Progenitor cell of endocrine pancreas (in vitro differentiated cells): ENCODE measurements around the gene VIPR2. TPM values are rescaled to one million over a fixed set of nuclear protein-coding genes. Genes with fewer than 3 reads are reported as not detected.
"Not testable (repeated sequence)": the region's sequence is repeated elsewhere in the genome, so short reads cannot be mapped to it uniquely, and the experiment has no call there.

Source experiments
- DNase-seq: peaks from one replicate; pipeline ENCODE4 v3.0.0; 2021; ENCODE audit warnings: low spot score; ENCODE audit not compliant: unreplicated experiment
- H3K27ac Mint-ChIP-seq: 2 replicates; pipeline ENCODE4 v1.8.0; 2021; ENCODE audit warnings: mild to moderate bottlenecking, moderate library complexity, mixed read lengths
- H3K27me3 Mint-ChIP-seq: 2 replicates; pipeline ENCODE4 v1.8.0; 2021; ENCODE audit warnings: mixed read lengths
- H3K36me3 Mint-ChIP-seq: 2 replicates; pipeline ENCODE4 v1.8.0; 2022; ENCODE audit warnings: mixed read lengths; ENCODE audit not compliant: insufficient read depth
- H3K4me1 Mint-ChIP-seq: 2 replicates; pipeline ENCODE4 v1.8.0; 2021; ENCODE audit warnings: low read depth, mixed read lengths
- H3K4me3 Mint-ChIP-seq: 2 replicates; pipeline ENCODE4 v1.8.0; 2021; ENCODE audit warnings: low read depth, mild to moderate bottlenecking, moderate library complexity, mixed read lengths
- H3K9me3 Mint-ChIP-seq: 2 replicates; pipeline ENCODE4 v1.8.0; 2021; ENCODE audit warnings: low read depth, mixed read lengths
- CTCF ChIP-seq: fragments of 200-600 bp; sonication (generic); IDR thresholded peaks from one replicate; pipeline ENCODE4 v1.5.0; 2021; ENCODE audit warnings: antibody characterized with exemption, mild to moderate bottlenecking; ENCODE audit not compliant: unreplicated experiment
- total RNA-seq: library from RNA; stranded (reverse); gene quantifications from 2 replicates; pipeline ENCODE4 v1.2.1, GENCODE V29; 2021

VIPR2 gene
- total RNA-seq, 1 donor from 2014 or later = 0.36 TPM

- no peaks in the 10 kb centered on the region for H3K9me3 Mint-ChIP-seq
- no peak for DNase-seq
- no peak overlapping the region for H3K4me3 Mint-ChIP-seq
- peaks cover 3% of the 10 kb centered on the region for H3K4me1 Mint-ChIP-seq
- H3K27me3 Mint-ChIP-seq = peaks cover 71% of the 10 kb centered on the region
- no peak for TF ChIP-seq CTCF
- no peak overlapping the region for H3K27ac Mint-ChIP-seq
- no peaks in the 10 kb centered on the region for H3K36me3 Mint-ChIP-seq
Observed at GRCh38 chr7:159138508-159138907, 6.2 kb downstream of the VIPR2 start.

GRCh38 chr7:159137906-159138305, 6.8 kb downstream of the VIPR2 start:
- H3K9me3 Mint-ChIP-seq = no peaks in the 10 kb centered on the region

GRCh38 chr7:159136846-159137245, 7.8 kb downstream of the VIPR2 start:
- H3K36me3 Mint-ChIP-seq = no peaks in the 10 kb centered on the region
- peaks cover 57% of the 10 kb centered on the region for H3K27me3 Mint-ChIP-seq
- no peak for TF ChIP-seq CTCF
- no peaks in the 10 kb centered on the region for H3K9me3 Mint-ChIP-seq
- H3K4me1 Mint-ChIP-seq = peaks cover under 1% of the 10 kb centered on the region
- DNase-seq = no peak
- no peak overlapping the region for H3K27ac Mint-ChIP-seq
- no peak overlapping the region for H3K4me3 Mint-ChIP-seq

More at GRCh38 chr7:159137906-159138305, 6.8 kb downstream of the VIPR2 start:
- TF ChIP-seq CTCF = no peak
- no peak overlapping the region for H3K4me3 Mint-ChIP-seq
- no peak overlapping the region for H3K27ac Mint-ChIP-seq
- H3K4me1 Mint-ChIP-seq = peaks cover 3% of the 10 kb centered on the region
- H3K36me3 Mint-ChIP-seq = no peaks in the 10 kb centered on the region
- peaks cover 67% of the 10 kb centered on the region for H3K27me3 Mint-ChIP-seq
- DNase-seq = no peak

GRCh38 chr7:159136442-159136841, 8.2 kb downstream of the VIPR2 start:
- no peak overlapping the region for H3K27ac Mint-ChIP-seq
- H3K4me1 Mint-ChIP-seq = peaks cover under 1% of the 10 kb centered on the region
- H3K27me3 Mint-ChIP-seq = peaks cover 56% of the 10 kb centered on the region
- H3K9me3 Mint-ChIP-seq = no peaks in the 10 kb centered on the region
- H3K36me3 Mint-ChIP-seq = no peaks in the 10 kb centered on the region
- no peak overlapping the region for H3K4me3 Mint-ChIP-seq
- no peak for DNase-seq
- TF ChIP-seq CTCF = no peak

GRCh38 chr7:159136013-159136412, 8.7 kb downstream of the VIPR2 start:
- Mint-ChIP-seq H3K36me3 (no peaks in the 10 kb centered on the region), H3K9me3 (no peaks in the 10 kb centered on the region), H3K4me1 (peaks cover 2% of the 10 kb centered on the region), H3K27me3 (peaks cover 56% of the 10 kb centered on the region), H3K4me3 (no peak overlapping the region), H3K27ac (no peak overlapping the region)
- no peak for TF ChIP-seq CTCF
- no peak for DNase-seq

GRCh38 chr7:159132670-159133443, 11.8 kb downstream of the VIPR2 start:
- not testable (repeated sequence) for H3K27ac Mint-ChIP-seq, H3K9me3 Mint-ChIP-seq

More at GRCh38 chr7:159132670-159133443, 11.8 kb downstream of the VIPR2 start:
- peaks cover 44% of the 10 kb centered on the region for H3K27me3 Mint-ChIP-seq
- not testable (repeated sequence) for H3K4me3 Mint-ChIP-seq, DNase-seq, H3K4me1 Mint-ChIP-seq, H3K36me3 Mint-ChIP-seq
